Coronary artery (tissue), 2 donors: ENCODE measurements around the gene ARID3B.

ENCODE experiments used
- DNase-seq: peaks from one replicate; pipeline ENCODE4 v3.0.0-alpha.2; 2017; ENCODE audit warnings: low spot score
- H3K27ac ChIP-seq, 2 donors: fragments of 200-600 bp; sonication (generic); one replicate each; pipeline ENCODE4 v1.5.1; 2016 to 2019
- H3K4me3 ChIP-seq: fragments of 200-600 bp; sonication (generic); 2 replicates; pipeline ENCODE4 v1.5.1; 2016; ENCODE audit warnings: mild to moderate bottlenecking, moderate library complexity
- TF ChIP-seq, protein P1 (sequence below): fragments of 200-600 bp; sonication (generic); IDR thresholded peaks from one replicate; pipeline ENCODE4 v1.5.1; 2019; ENCODE audit warnings: antibody characterized with exemption

ARID3B gene

DNA sequence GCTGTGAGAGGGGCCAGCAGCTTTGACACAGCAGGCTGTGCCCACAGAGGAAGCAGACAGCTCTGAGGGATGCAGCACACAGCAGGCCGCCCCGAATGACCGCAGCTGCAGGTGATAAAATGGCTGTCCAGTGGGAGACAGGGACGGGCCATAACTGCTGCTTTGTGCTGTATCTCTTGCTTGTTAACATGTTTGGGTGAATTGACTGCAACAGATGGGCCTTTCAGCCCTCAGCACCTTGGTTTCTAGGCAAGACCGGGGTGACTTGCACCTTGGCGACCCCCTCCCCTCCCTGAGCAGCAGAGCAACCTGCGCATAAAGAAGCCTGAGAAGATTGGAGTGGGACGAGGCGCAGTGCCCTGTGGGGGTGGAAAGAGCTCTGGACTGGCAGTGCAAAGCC is 38.0 kb downstream of the ARID3B start:
- TF ChIP-seq, protein P1, sequence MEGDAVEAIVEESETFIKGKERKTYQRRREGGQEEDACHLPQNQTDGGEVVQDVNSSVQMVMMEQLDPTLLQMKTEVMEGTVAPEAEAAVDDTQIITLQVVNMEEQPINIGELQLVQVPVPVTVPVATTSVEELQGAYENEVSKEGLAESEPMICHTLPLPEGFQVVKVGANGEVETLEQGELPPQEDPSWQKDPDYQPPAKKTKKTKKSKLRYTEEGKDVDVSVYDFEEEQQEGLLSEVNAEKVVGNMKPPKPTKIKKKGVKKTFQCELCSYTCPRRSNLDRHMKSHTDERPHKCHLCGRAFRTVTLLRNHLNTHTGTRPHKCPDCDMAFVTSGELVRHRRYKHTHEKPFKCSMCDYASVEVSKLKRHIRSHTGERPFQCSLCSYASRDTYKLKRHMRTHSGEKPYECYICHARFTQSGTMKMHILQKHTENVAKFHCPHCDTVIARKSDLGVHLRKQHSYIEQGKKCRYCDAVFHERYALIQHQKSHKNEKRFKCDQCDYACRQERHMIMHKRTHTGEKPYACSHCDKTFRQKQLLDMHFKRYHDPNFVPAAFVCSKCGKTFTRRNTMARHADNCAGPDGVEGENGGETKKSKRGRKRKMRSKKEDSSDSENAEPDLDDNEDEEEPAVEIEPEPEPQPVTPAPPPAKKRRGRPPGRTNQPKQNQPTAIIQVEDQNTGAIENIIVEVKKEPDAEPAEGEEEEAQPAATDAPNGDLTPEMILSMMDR, result no peak
- DNase-seq, result no peak
- Histone ChIP-seq H3K4me3 (no peak overlapping the region), H3K27ac (no peak overlapping the region)

DNA sequence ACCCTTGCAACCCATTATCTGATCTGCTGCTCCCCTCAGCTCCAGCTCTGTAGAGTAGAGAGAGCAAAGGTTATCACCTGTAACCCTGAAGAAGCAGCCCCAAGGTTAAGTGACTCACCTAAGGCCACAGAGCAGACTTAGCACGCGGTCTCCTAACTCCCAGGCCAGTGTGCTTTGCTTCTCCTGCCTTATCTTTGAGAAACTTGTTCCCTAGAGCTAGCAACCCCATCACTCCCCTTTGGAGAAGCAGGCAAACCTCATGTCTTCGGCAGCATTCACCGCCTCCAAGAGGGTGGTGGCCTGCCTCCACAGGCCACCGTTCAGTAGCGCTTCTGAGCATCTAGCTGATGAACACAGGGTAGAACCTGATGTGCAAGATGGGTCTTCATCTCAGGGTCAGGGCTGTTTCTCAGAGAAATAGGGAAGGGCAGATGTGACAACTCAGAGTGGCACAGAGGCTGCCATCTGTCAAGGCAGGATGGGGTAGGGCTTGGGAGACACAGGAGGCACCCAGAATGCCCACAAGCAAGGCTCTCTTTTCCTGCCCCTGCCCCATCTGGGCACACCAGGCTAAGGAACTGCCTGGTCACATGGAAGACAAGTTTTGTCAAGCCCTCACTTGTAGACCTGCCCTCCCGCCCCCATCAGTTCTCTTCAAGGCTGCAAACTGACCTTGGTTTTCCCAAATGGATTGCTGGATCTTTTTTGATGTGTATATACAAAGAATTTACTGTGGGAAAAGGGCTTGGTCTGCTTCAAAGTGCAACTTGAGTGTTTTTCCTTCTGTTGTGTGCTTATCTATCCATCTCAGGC is 39.7 kb downstream of the ARID3B start:
- H3K4me3 ChIP-seq, result no peak overlapping the region
- TF ChIP-seq, protein P1, result no peak
- no peak for DNase-seq
- H3K27ac ChIP-seq, result no peak overlapping the region

DNA sequence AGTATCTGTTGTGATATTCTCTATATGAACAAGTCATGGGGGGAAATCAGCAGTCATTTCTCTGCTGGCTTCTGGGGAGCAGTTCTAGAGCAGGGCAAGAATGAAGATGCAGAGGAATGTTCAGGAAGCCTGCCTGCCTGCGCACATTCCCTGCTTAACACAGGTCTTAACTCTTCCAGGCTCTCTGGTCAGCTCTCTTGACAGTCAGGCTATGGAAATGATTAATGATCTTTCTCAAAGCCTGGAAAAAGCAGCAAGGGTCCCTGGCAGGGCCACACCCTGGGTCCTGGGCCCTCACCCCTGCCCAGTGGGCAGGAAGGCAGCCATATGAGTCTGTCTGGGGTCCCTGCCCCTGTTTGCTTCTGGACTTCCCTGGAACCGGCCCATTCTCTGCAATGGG is 43.2 kb downstream of the ARID3B start:
- Histone ChIP-seq H3K27ac (no peak overlapping the region), H3K4me3 (no peak overlapping the region)
- TF ChIP-seq, protein P1, result no peak
- DNase-seq, result no peak

DNA sequence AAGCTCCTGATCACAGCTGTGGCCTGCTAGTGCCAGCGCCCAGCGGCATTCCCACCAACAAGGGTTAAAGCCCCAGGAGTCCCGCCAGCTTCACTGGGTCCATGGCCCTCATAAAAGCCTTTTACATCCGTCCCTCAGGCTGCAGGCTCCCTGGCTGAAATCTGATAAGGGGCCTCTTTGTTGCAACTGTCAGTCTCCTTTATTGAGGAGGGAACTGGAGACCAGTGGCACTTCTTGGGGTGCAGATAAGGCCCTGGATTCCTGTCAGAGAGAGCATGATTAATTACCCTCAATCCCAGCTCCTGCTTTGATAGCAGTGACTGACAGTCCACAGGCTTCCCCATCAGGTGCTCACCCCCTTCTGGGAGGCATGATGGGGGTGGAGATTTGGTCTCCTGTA is 43.8 kb downstream of the ARID3B start:
- no peak overlapping the region for H3K27ac ChIP-seq
- TF ChIP-seq, protein P1, result no peak
- DNase-seq, result no peak
- no peak overlapping the region for H3K4me3 ChIP-seq

DNA sequence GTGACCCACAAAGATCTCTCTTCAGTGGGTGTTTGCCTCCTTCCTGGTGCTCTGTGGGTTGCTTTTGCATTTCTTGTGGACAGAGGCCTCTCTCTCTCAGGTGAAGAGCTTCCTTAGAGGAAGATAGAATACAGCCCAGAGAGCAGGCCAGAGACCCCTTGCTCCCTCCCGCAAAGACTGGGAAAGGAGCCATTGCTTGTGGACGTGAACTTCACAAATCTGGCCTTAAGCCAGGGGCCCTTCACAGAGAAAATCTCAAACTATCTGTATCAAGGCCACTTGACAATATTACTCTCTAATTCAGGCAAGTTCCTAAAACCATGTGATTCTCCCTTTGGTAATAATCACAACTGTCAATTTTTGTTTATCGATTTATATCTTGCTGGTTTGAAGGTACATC is 44.2 kb downstream of the ARID3B start:
- Histone ChIP-seq H3K4me3 (no peak overlapping the region), H3K27ac (no peak overlapping the region)
- no peak for DNase-seq
- TF ChIP-seq, protein P1, result no peak

DNA sequence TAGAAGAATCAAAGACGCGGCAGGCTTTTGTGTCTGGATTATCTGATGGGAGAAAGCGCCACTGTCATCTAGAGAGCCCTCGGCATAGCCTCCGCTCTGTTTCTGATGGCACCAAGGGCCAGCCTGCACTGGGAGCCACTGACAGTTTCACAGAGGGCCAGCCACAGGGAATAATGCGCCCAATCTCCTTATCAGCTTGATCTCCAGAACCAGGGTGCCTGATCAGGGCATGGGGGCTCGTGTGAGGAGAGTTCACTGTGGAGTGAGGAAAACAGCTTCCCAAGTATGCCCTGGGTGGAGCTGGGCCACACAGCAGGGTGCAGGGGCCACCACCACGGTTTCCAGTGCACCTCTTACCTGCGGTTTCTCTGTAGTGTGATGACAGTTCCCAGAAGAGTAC is 44.8 kb downstream of the ARID3B start:
- no peak for DNase-seq
- TF ChIP-seq, protein P1, result no peak
- Histone ChIP-seq H3K27ac (no peak overlapping the region), H3K4me3 (no peak overlapping the region)

DNA sequence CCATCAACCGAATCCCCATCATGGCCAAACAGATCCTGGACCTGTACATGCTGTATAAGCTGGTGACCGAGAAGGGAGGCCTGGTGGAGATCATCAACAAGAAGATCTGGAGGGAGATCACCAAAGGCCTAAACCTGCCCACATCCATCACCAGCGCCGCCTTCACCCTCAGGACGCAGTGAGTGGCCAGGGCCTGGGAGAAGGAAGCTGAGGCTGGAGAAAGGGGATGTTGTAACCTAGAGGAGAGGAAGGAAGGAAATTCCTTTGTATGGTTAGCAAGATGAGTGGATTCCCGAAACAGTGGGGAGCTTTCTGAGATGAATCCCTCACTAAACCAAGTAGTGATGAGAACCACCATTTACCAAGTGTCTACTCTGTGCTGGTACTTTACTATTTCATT is 48.8 kb downstream of the ARID3B start:
- H3K27ac ChIP-seq, result no peak overlapping the region
- TF ChIP-seq, protein P1, result no peak
- H3K4me3 ChIP-seq, result no peak overlapping the region
- DNase-seq, result no peak
